GM10266 (cell line): ENCODE data around the gene SLC44A5.
"Not testable (repeated sequence)": the region's sequence is repeated elsewhere in the genome, so short reads cannot be mapped to it uniquely, and the experiment has no call there.

Source experiments
- DNase-seq: peaks from one replicate; pipeline ENCODE4 v3.0.0; 2012; ENCODE audit errors: extremely low spot score
- CTCF ChIP-seq: IDR thresholded peaks from 2 replicates; pipeline ENCODE4 v1.5.1; 2012; ENCODE audit warnings: mild to moderate bottlenecking, low read depth; ENCODE audit not compliant: control insufficient read depth, insufficient read depth; ENCODE audit errors: missing control alignments

The SLC44A5 gene

GRCh38 chr1:75503221-75503974 lies 107.5 kb downstream of the SLC44A5 start:
- TF ChIP-seq CTCF: no peak
- no peak for DNase-seq

- no peak for DNase-seq
- no peak for TF ChIP-seq CTCF
These were observed 108.1 kb downstream of the SLC44A5 start for GRCh38 chr1:75502776-75503175.

- no peak for DNase-seq
- no peak for TF ChIP-seq CTCF
These were observed 109.2 kb downstream of the SLC44A5 start for GRCh38 chr1:75501577-75502295.

GRCh38 chr1:75492011-75492410 lies 118.9 kb downstream of the SLC44A5 start:
- TF ChIP-seq CTCF: no peak
- no peak for DNase-seq

GRCh38 chr1:75487399-75487798 lies 123.5 kb downstream of the SLC44A5 start:
- TF ChIP-seq CTCF: no peak

GRCh38 chr1:75484789-75485188 lies 126.1 kb downstream of the SLC44A5 start:
- no peak for DNase-seq
- no peak for TF ChIP-seq CTCF

More at GRCh38 chr1:75487399-75487798, 123.5 kb downstream of the SLC44A5 start:
- DNase-seq: no peak

GRCh38 chr1:75482951-75483350 lies 128.0 kb downstream of the SLC44A5 start:
- TF ChIP-seq CTCF: no peak
- DNase-seq: no peak

GRCh38 chr1:75476486-75476885 lies 134.4 kb downstream of the SLC44A5 start:
- not testable (repeated sequence) for DNase-seq
